Measurements from ENCODE around the gene STIMATE. TPM values are rescaled to one million over a fixed set of nuclear protein-coding genes. Genes with fewer than 3 reads are reported as not detected.

STIMATE gene
- total RNA-seq, 1 donor from 2014 or later = 6.1 TPM

GRCh38 chr3:52789746-52790040, 107.7 kb downstream of the STIMATE start:
- no peak for ATAC-seq

- no peak for ATAC-seq
Measured at GRCh38 chr3:52788890-52789745, 108.2 kb downstream of the STIMATE start.

- no peak for ATAC-seq
Measured at GRCh38 chr3:52787672-52788625, 109.4 kb downstream of the STIMATE start.

GRCh38 chr3:52787246-52787645, 110.1 kb downstream of the STIMATE start:
- ATAC-seq = no peak

Other genes with a start within 250 kb of the STIMATE start
- gene PBRM1, start 211.6 kb downstream of the STIMATE start, total RNA-seq = 41.6 TPM
- 76.4 TPM for gene GNL3, start 211.5 kb downstream of the STIMATE start, total RNA-seq
- gene GLT8D1, start 191.8 kb downstream of the STIMATE start, total RNA-seq = 16.7 TPM
- gene SPCS1, start 191.4 kb downstream of the STIMATE start, total RNA-seq = 70.6 TPM
- 14.7 TPM for gene NEK4, start 126.6 kb downstream of the STIMATE start, total RNA-seq
- gene ITIH1, start 119.9 kb downstream of the STIMATE start, total RNA-seq = 0.12 TPM
- 0.12 TPM for gene ITIH3, start 102.8 kb downstream of the STIMATE start, total RNA-seq
- 2.1 TPM for gene ITIH4, start 66.9 kb downstream of the STIMATE start, total RNA-seq
- gene MUSTN1, start 62.5 kb downstream of the STIMATE start, total RNA-seq = 0.40 TPM
- 5.8 TPM for gene SFMBT1, start 148.5 kb upstream of the STIMATE start, total RNA-seq
- 15.8 TPM for gene RFT1, start 232.9 kb upstream of the STIMATE start, total RNA-seq